Measurements from ENCODE around the gene TREML4.
"Not testable (repeated sequence)": the region's sequence is repeated elsewhere in the genome, so short reads cannot be mapped to it uniquely, and the experiment has no call there.

TREML4 gene

DNA sequence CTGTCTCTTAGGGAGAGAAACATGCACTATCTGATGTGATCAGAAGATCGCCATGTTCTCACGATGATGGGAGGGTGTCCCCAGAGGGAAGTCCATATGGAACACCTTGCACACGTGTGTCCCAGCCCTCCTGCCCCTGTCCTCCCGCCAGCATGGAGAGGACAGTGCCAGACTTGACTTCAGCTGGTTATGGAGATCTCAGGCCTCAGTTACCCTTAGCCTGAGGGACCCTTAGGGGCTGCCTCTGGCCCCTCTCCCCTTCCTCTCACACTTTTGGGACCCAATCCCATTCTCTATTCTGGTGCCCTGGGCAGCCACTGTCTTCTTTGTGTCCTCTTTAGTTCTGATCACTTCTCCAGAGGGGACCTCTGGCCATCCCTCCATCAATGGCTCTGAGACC lies 1.6 kb downstream of the TREML4 start:
- no peak overlapping the region for H3K27ac ChIP-seq (ENCODE audit: low read depth, low read length, severe bottlenecking)
- H3K36me3 ChIP-seq (ENCODE audit: control insufficient read depth, insufficient read depth, low read length) = no peaks in the 10 kb centered on the region
- no peaks in the 10 kb centered on the region for H3K4me1 ChIP-seq (ENCODE audit: control insufficient read depth, insufficient read depth, low read length, poor library complexity, severe bottlenecking)
- no peak overlapping the region for H3K4me3 ChIP-seq (ENCODE audit: extremely low read depth, insufficient read depth, low read length, poor library complexity, severe bottlenecking)
- WGBS, 2 experiments (ENCODE audit: insufficient coverage in 2 of 2) = 85 to 91% methylated on average over 4 of the region's 4 CpGs
- no peaks in the 10 kb centered on the region for H3K9me3 ChIP-seq (ENCODE audit: control insufficient read depth, low read length)

DNA sequence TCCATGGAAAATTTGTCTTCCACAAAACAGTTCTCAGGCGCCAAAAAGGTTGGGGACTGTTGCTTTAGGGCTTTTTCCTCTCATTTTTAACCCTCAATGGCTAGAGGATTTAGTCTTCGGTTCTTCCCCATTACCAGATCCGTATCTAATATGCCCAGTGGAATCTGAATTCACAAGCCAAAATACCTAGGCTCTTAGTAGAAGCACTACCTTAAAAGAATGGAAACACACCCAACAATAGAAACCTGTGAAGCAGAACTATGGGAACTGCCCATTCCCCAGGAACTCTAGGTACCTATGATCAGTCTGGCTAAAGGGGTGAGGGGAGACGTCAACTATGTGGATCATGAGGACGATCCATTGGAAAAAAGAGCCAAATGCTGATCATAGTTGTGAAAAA lies 3.1 kb downstream of the TREML4 start:
- no peaks in the 10 kb centered on the region for H3K36me3 ChIP-seq (ENCODE audit: control insufficient read depth, insufficient read depth, low read length)
- H3K9me3 ChIP-seq (ENCODE audit: control insufficient read depth, low read length) = no peaks in the 10 kb centered on the region
- no peaks in the 10 kb centered on the region for H3K4me1 ChIP-seq (ENCODE audit: control insufficient read depth, insufficient read depth, low read length, poor library complexity, severe bottlenecking)
- H3K27ac ChIP-seq (ENCODE audit: low read depth, low read length, severe bottlenecking) = no peak overlapping the region
- no peak overlapping the region for H3K4me3 ChIP-seq (ENCODE audit: extremely low read depth, insufficient read depth, low read length, poor library complexity, severe bottlenecking)
- 54 to 77% methylated on average over 2 to 3 of the region's 5 CpGs for WGBS, 2 experiments (ENCODE audit: insufficient coverage in 2 of 2)

DNA sequence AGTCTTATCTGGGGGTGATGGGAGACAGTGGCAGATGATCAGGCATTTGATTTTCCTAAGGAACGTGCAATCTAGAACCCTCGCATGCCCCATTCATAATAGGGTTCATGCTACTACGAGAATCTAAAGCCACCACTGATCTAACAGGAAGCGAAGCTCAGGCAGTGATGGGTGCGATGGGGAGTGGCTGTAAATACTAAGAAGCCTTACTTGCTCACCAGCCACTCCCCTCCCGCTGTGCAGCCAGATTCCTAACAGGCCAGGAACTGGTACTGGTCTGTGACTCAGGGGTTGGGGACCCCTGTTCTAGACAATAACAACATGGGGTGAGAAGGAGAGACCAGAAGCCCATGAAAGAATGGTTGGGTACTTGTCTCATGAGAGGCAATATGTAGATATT lies 4.5 kb downstream of the TREML4 start:
- H3K36me3 ChIP-seq (ENCODE audit: control insufficient read depth, insufficient read depth, low read length) = no peaks in the 10 kb centered on the region
- H3K4me1 ChIP-seq (ENCODE audit: control insufficient read depth, insufficient read depth, low read length, poor library complexity, severe bottlenecking) = no peaks in the 10 kb centered on the region
- 90% methylated on average over 6 of the region's 6 CpGs; no CpG with 5 or more reads in 1 of the 2 experiments for WGBS, 2 experiments (ENCODE audit: insufficient coverage in 2 of 2)
- H3K9me3 ChIP-seq (ENCODE audit: control insufficient read depth, low read length) = no peaks in the 10 kb centered on the region
- no peak overlapping the region for H3K4me3 ChIP-seq (ENCODE audit: extremely low read depth, insufficient read depth, low read length, poor library complexity, severe bottlenecking)
- H3K27ac ChIP-seq (ENCODE audit: low read depth, low read length, severe bottlenecking) = no peak overlapping the region

DNA sequence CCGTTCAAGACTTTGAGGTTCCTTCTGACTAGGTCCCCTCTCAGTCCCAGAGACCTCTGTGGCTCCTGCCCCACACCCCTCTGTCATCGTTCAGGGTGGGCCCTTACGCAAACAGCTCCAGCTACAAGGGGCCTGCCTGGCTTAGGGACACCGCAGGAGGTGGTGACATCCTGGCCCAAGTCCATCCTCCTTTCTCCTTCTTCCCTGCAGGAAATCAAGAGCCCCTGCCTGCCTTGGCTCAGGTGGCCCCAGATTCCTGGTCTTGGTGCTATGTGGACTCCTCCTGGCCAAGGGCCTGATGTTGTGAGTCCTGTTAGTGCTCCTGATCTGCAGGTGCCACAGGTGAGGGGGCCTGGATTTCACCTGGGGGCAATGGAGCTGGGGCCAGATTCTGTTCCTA lies 8.1 kb downstream of the TREML4 start:
- Histone ChIP-seq H3K9me3 (ENCODE audit: control insufficient read depth, low read length) (no peaks in the 10 kb centered on the region), H3K27ac (ENCODE audit: low read depth, low read length, severe bottlenecking) (no peak overlapping the region), H3K4me3 (ENCODE audit: extremely low read depth, insufficient read depth, low read length, poor library complexity, severe bottlenecking) (no peak overlapping the region), H3K36me3 (ENCODE audit: control insufficient read depth, insufficient read depth, low read length) (no peaks in the 10 kb centered on the region), H3K4me1 (ENCODE audit: control insufficient read depth, insufficient read depth, low read length, poor library complexity, severe bottlenecking) (no peaks in the 10 kb centered on the region)
- WGBS, 2 experiments (ENCODE audit: insufficient coverage in 2 of 2) = 89 to 92% methylated on average over 4 of the region's 4 CpGs

DNA sequence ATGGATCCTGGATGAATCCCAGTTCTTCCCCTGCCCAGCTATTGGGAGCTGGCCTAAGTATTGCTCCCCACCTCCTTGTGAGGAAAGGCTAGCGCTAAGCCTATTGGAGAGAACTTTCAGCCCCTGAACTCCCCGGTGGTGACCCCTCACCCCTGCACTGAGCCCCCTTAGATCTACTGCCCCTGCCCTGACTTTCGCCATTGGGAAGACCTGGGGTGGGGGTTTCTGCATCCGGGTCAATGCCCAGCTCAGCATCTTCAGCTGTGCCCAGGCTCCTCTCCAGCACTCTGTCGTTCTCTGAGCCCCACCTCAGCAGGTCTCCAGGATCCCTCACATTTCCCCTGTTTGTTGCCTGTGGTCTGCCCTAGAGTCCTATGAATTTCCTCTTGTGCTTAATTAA lies 9.0 kb downstream of the TREML4 start:
- Histone ChIP-seq H3K27ac (ENCODE audit: low read depth, low read length, severe bottlenecking) (no peak overlapping the region), H3K36me3 (ENCODE audit: control insufficient read depth, insufficient read depth, low read length) (no peaks in the 10 kb centered on the region), H3K4me1 (ENCODE audit: control insufficient read depth, insufficient read depth, low read length, poor library complexity, severe bottlenecking) (no peaks in the 10 kb centered on the region), H3K9me3 (ENCODE audit: control insufficient read depth, low read length) (no peaks in the 10 kb centered on the region), H3K4me3 (ENCODE audit: extremely low read depth, insufficient read depth, low read length, poor library complexity, severe bottlenecking) (no peak overlapping the region)
- 68 to 74% methylated on average over 4 to 5 of the region's 5 CpGs for WGBS, 2 experiments (ENCODE audit: insufficient coverage in 2 of 2)

DNA sequence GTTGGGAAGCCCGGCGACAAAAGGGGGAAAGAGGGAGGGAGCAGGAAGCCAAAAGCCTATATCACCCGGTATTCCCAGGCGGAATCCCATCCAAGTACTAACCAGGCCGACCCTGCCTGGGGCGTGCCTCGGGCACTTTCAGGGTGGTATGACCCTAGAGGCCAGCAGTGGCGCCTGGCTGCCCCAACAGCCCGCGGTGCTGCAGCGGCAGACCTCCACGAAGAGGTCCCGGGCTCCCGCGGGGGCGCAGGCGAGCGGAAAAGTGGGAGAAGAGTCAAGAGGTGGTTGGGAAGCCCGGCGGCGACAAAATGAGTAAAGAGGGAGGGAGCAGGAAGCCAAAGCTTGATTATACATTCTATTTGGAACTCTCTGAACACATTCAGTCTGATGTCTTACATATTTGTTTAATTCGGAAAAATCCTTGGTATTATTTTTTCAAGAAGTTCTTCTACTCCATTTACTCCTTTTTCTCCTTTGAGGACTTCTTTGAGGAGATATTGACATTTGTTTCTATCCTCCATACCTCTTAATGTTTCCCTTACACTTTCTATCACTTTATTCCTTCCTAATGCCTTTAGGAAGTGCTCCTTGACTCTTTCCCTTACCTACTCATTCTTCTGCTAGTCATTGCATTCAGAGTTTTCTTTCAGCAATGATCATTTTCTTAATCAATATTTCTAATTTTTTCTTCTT lies 11.5 kb downstream of the TREML4 start:
- H3K27ac ChIP-seq (ENCODE audit: low read depth, low read length, severe bottlenecking) = no peak overlapping the region
- 2 to 3% methylated on average over 6 to 17 of the region's 22 CpGs for WGBS, 2 experiments (ENCODE audit: insufficient coverage in 2 of 2)
- no peaks in the 10 kb centered on the region for H3K4me1 ChIP-seq (ENCODE audit: control insufficient read depth, insufficient read depth, low read length, poor library complexity, severe bottlenecking)
- no peaks in the 10 kb centered on the region for H3K9me3 ChIP-seq (ENCODE audit: control insufficient read depth, low read length)
- no peaks in the 10 kb centered on the region for H3K36me3 ChIP-seq (ENCODE audit: control insufficient read depth, insufficient read depth, low read length)
- no peak overlapping the region for H3K4me3 ChIP-seq (ENCODE audit: extremely low read depth, insufficient read depth, low read length, poor library complexity, severe bottlenecking)

DNA sequence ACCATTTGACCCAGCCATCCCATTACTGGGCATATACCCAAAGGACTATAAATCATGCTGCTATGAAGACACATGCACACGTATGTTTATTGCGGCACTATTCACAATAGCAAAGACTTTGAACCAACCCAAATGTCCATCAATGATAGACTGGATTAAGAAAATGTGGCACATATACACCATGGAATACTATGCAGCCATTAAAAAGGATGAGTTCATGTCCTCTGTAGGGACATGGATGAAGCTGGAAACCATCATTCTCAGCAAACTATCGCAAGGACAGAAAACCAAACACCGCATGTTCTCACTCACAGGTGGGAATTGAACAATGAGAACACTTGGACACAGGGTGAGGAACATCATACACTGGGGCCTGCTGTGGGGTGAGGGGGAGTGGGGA lies 18.4 kb downstream of the TREML4 start:
- not testable (repeated sequence) for H3K9me3 ChIP-seq (ENCODE audit: control insufficient read depth, low read length); H3K36me3 ChIP-seq (ENCODE audit: control insufficient read depth, insufficient read depth, low read length); H3K4me1 ChIP-seq (ENCODE audit: control insufficient read depth, insufficient read depth, low read length, poor library complexity, severe bottlenecking); H3K27ac ChIP-seq (ENCODE audit: low read depth, low read length, severe bottlenecking); H3K4me3 ChIP-seq (ENCODE audit: extremely low read depth, insufficient read depth, low read length, poor library complexity, severe bottlenecking)
- WGBS, 2 experiments (ENCODE audit: insufficient coverage in 2 of 2) = 100% methylated on average over 1 of the region's 4 CpGs; no CpG with 5 or more reads in 1 of the 2 experiments

DNA sequence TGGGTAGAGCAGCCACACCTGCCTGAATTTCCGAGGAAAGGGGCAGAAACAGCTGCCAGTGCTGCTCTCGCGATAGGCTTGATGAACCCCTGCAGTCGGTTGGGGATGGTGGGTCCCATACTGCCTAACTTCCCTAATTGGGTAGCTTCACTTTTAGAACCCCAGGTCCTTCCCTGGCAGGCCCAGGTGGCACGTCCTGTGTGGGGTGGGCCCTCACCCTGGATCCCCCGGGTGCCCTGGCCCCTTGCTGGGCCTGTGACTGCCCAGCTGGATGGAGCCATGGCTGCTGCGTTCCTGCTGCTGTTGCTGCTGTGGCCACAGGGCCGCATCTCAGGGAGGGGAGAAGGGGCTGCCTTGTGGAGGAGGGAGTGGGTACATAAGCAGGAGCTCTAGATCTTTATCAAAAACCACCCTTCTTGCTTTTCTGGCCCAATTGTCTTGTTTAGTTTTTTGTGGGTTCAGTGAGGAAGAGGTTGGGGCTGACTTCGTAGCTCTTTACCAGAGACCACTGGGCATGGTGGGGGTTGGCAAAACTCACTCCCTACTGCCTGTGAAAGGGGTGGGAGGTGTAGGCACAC lies 19.2 kb downstream of the TREML4 start:
- H3K4me1 ChIP-seq (ENCODE audit: control insufficient read depth, insufficient read depth, low read length, poor library complexity, severe bottlenecking) = no peaks in the 10 kb centered on the region
- H3K27ac ChIP-seq (ENCODE audit: low read depth, low read length, severe bottlenecking) = no peak overlapping the region
- 53 to 60% methylated on average over 4 to 9 of the region's 9 CpGs for WGBS, 2 experiments (ENCODE audit: insufficient coverage in 2 of 2)
- H3K4me3 ChIP-seq (ENCODE audit: extremely low read depth, insufficient read depth, low read length, poor library complexity, severe bottlenecking) = no peak overlapping the region
- H3K9me3 ChIP-seq (ENCODE audit: control insufficient read depth, low read length) = no peaks in the 10 kb centered on the region
- no peaks in the 10 kb centered on the region for H3K36me3 ChIP-seq (ENCODE audit: control insufficient read depth, insufficient read depth, low read length)

DNA sequence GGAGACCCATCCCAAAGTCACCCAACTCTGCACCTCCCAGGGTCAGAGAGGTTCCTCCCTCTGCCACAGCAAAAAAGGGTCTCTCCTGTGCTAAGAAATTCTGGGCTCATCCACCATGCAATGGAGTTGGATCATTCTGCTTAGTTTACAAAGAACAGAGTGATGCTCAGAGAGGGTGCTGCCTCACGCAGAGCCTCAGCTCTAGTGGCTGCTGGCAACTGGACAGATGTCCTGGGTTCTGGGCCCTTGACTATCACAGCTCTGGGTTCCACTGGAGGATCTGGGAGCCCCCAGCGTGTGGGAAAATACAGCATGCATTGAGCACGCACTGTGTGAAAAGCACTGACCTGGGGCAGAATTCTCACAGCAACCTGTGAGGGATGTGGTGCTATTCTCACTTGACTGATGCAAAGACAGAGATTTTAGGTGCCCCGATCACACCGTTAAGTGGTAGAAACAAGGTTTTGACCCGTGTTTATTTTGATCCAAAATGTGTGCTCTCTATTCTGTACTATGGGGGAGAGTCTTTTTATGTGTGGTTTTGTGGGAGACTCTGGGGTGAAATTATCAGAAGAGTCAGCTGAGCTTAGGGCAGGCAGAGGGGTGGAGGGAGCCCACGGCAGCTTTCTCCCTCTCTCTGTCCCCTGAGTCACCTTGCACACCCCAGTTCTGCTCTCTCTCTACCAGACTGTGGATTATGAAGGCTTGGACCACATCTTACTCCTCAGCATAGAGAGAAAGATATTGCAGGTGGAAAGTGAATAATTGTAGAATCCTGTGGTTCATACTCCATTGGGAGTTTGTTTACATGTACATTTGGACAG lies 19.9 kb downstream of the TREML4 start:
- Histone ChIP-seq H3K36me3 (ENCODE audit: control insufficient read depth, insufficient read depth, low read length) (no peaks in the 10 kb centered on the region), H3K4me1 (ENCODE audit: control insufficient read depth, insufficient read depth, low read length, poor library complexity, severe bottlenecking) (no peaks in the 10 kb centered on the region), H3K27ac (ENCODE audit: low read depth, low read length, severe bottlenecking) (no peak overlapping the region), H3K9me3 (ENCODE audit: control insufficient read depth, low read length) (no peaks in the 10 kb centered on the region), H3K4me3 (ENCODE audit: extremely low read depth, insufficient read depth, low read length, poor library complexity, severe bottlenecking) (no peak overlapping the region)
- WGBS, 2 experiments (ENCODE audit: insufficient coverage in 2 of 2) = 82 to 90% methylated on average over 4 to 6 of the region's 7 CpGs

DNA sequence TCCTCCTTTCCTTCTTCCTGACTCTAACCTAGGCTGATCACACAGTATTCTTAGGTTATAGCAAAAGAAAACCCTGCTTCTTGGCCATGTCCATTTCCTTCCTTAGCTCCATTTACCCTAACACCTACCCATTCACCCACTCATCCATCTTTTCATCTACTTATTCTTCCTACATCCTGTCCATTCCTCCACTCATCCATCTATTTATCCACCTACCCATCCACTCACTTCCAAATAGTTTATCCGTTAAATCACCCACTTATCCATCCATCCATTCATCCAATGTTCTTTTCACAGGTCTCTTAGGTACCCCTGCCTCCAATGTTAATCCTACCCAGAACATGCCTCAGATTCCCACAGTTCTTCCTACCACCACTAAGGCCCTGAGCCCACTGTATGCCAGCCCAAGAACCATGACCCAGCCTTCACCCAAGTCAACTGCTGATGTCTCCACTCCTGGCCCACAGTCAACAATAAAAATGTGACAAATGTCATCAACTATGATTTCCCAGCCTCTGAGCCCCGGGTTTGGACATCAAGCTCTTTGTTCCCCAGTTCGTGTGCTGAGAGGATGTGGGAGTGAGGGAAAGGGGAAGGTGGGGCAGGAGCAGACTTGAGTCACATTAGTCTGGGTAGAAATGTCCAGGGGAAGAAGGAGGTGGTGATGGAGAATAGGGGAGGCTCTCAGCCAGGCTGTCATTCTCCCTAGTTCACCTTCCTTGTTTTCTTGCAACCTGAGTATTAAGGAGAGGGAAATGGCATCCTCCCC lies 24.4 kb downstream of the TREML4 start:
- Histone ChIP-seq H3K4me3 (ENCODE audit: extremely low read depth, insufficient read depth, low read length, poor library complexity, severe bottlenecking) (no peak overlapping the region), H3K9me3 (ENCODE audit: control insufficient read depth, low read length) (no peaks in the 10 kb centered on the region), H3K27ac (ENCODE audit: low read depth, low read length, severe bottlenecking) (no peak overlapping the region), H3K36me3 (ENCODE audit: control insufficient read depth, insufficient read depth, low read length) (no peaks in the 10 kb centered on the region), H3K4me1 (ENCODE audit: control insufficient read depth, insufficient read depth, low read length, poor library complexity, severe bottlenecking) (peaks cover 4% of the 10 kb centered on the region)
- WGBS, 2 experiments (ENCODE audit: insufficient coverage in 2 of 2) = 71 to 80% methylated on average over 3 of the region's 3 CpGs
